GM18861 (cell line): Measurements from ENCODE around the gene GATA6.
"Not testable (repeated sequence)": the region's sequence is repeated elsewhere in the genome, so short reads cannot be mapped to it uniquely, and the experiment has no call there.

Experiments
- ATAC-seq: cut with Tn5 transposase; IDR thresholded peaks from one replicate; pipeline ENCODE4 v1.9.1; 2021; ENCODE audit not compliant: unreplicated experiment

GATA6 gene

GRCh38 chr18:22203536-22204213 is 34.3 kb downstream of the GATA6 start:
- no peak for ATAC-seq

- no peak for ATAC-seq
Measured at GRCh38 chr18:22204214-22204536, 34.8 kb downstream of the GATA6 start.

- no peak for ATAC-seq
Measured at GRCh38 chr18:22204996-22205395, 35.6 kb downstream of the GATA6 start.

GRCh38 chr18:22207021-22207758 is 37.8 kb downstream of the GATA6 start:
- ATAC-seq: no peak

GRCh38 chr18:22210311-22210754 is 40.9 kb downstream of the GATA6 start:
- ATAC-seq: no peak

- ATAC-seq: no peak
Measured at GRCh38 chr18:22211657-22212056, 42.3 kb downstream of the GATA6 start.

- no peak for ATAC-seq
Measured at GRCh38 chr18:22213333-22213973, 44.1 kb downstream of the GATA6 start.

GRCh38 chr18:22214731-22215528 is 45.5 kb downstream of the GATA6 start:
- ATAC-seq: no peak

- ATAC-seq: no peak
Measured at GRCh38 chr18:22218835-22219234, 49.4 kb downstream of the GATA6 start.

GRCh38 chr18:22219568-22220355 is 50.4 kb downstream of the GATA6 start:
- no peak for ATAC-seq

GRCh38 chr18:22220585-22220984 is 51.2 kb downstream of the GATA6 start:
- ATAC-seq: not testable (repeated sequence)

GRCh38 chr18:22221350-22221749 is 52.0 kb downstream of the GATA6 start:
- no peak for ATAC-seq

GRCh38 chr18:22223254-22223964 is 54.0 kb downstream of the GATA6 start:
- ATAC-seq: no peak

GRCh38 chr18:22223965-22224322 is 54.6 kb downstream of the GATA6 start:
- no peak for ATAC-seq

- ATAC-seq: no peak
Measured at GRCh38 chr18:22224339-22224738, 55.0 kb downstream of the GATA6 start.

- no peak for ATAC-seq
Measured at GRCh38 chr18:22226801-22227200, 57.4 kb downstream of the GATA6 start.

GRCh38 chr18:22228976-22229375 is 59.6 kb downstream of the GATA6 start:
- no peak for ATAC-seq

- ATAC-seq: no peak
Measured at GRCh38 chr18:22229456-22230124, 60.2 kb downstream of the GATA6 start.

- no peak for ATAC-seq
Measured at GRCh38 chr18:22230471-22230945, 61.1 kb downstream of the GATA6 start.
